ENCODE data around the gene KCNG2. TPM values are rescaled to one million over a fixed set of nuclear protein-coding genes. Genes with fewer than 3 reads are reported as not detected.

KCNG2 gene
- polyA plus RNA-seq, 1 donor from 2014 or later = not detected

DNA sequence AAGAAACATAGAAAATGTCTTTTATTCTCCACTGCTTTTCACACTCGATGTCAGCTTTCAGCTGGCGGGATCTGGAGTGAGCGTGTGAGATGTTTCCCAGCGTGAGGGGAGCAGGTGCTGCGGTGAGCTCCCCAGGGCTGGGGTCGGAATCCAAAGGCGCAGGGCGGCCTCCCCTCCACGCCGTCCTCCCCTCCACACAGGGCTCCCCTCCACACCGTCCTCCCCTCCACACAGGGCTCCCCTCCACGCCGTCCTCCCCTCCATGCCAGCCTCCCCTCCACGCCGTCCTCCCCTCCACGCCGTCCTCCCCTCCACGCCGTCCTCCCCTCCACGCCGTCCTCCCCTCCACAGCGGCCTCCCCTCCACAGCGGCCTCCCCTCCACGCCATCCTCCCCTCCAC, 26.9 kb upstream of the KCNG2 start (continued):
- no peak for TF ChIP-seq SMC3 (conservative IDR thresholded peaks at IDR 0.05; ENCODE audit: poor library complexity)

DNA sequence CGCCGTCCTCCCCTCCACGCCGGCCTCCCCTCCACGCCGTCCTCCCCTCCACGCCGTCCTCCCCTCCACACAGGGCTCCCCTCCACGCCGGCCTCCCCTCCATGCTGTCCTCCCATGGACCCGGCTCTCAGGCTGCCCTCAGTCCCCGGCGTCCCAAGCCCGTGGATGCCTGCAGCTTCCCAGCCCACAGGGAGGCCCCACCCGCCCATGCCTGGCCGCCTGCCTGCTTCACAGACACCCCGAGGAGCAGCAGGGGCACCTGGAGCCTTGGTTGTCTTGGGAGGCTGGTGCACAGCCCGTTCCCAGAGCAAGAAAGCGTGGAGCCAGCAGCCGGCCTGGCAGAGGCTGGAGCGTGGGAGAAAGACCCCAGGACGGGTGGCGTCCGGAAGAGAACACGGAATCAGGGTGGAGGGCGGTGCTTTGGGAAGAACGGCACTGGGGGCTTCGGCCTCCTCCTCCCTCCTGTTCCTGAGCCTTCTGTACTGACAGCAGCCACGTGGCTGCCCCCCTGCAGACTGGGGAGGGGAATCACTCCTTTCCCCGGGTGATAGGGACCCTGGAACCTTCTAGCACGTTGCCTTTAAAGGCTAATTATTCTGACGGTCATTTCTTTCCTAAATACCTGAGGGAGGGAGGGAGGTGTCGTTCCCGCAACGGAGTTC, 26.2 kb upstream of the KCNG2 start:
- H3K36me3 ChIP-seq (ENCODE audit: insufficient read depth, low read length) = no peaks in the 10 kb centered on the region
- H3K9ac ChIP-seq (ENCODE audit: low read length) = no peak overlapping the region
- no peaks in the 10 kb centered on the region for H3K9me2 ChIP-seq (ENCODE audit: insufficient read depth, low read length)
- H3K79me2 ChIP-seq (replicated peaks; ENCODE audit: insufficient read depth, low read length) = no peaks in the 10 kb centered on the region
- no peak overlapping the region for H3K27ac ChIP-seq (ENCODE audit: low read length)
- no peaks in the 10 kb centered on the region for H3K9me3 ChIP-seq (ENCODE audit: low read length)
- no peak for TF ChIP-seq MXI1 (conservative IDR thresholded peaks at IDR 0.05; ENCODE audit: poor library complexity, severe bottlenecking)
- H3K4me3 ChIP-seq (ENCODE audit: low read length) = no peak overlapping the region
- no peaks in the 10 kb centered on the region for H4K20me1 ChIP-seq (ENCODE audit: insufficient read depth)
- no peaks in the 10 kb centered on the region for H3F3A ChIP-seq (ENCODE audit: insufficient read depth, low read length, poor library complexity, severe bottlenecking)
- no peak overlapping the region for H3K4me2 ChIP-seq (ENCODE audit: low read length)
- H2AFZ ChIP-seq (ENCODE audit: low read depth, low read length) = no peak overlapping the region
- no peaks in the 10 kb centered on the region for H3K27me3 ChIP-seq (ENCODE audit: insufficient read depth, low read depth, low read length)

- no peak overlapping the region for H3K9ac ChIP-seq (ENCODE audit: low read length)
- no peaks in the 10 kb centered on the region for H3F3A ChIP-seq (ENCODE audit: insufficient read depth, low read length, poor library complexity, severe bottlenecking)
- no peaks in the 10 kb centered on the region for H4K20me1 ChIP-seq (ENCODE audit: insufficient read depth)
- no peaks in the 10 kb centered on the region for H3K36me3 ChIP-seq (ENCODE audit: insufficient read depth, low read length)
- no peaks in the 10 kb centered on the region for H3K9me2 ChIP-seq (ENCODE audit: insufficient read depth, low read length)
- no peak overlapping the region for H3K4me2 ChIP-seq (ENCODE audit: low read length)
- no peaks in the 10 kb centered on the region for H3K27me3 ChIP-seq (ENCODE audit: insufficient read depth, low read depth, low read length)
- TF ChIP-seq, protein P1, sequence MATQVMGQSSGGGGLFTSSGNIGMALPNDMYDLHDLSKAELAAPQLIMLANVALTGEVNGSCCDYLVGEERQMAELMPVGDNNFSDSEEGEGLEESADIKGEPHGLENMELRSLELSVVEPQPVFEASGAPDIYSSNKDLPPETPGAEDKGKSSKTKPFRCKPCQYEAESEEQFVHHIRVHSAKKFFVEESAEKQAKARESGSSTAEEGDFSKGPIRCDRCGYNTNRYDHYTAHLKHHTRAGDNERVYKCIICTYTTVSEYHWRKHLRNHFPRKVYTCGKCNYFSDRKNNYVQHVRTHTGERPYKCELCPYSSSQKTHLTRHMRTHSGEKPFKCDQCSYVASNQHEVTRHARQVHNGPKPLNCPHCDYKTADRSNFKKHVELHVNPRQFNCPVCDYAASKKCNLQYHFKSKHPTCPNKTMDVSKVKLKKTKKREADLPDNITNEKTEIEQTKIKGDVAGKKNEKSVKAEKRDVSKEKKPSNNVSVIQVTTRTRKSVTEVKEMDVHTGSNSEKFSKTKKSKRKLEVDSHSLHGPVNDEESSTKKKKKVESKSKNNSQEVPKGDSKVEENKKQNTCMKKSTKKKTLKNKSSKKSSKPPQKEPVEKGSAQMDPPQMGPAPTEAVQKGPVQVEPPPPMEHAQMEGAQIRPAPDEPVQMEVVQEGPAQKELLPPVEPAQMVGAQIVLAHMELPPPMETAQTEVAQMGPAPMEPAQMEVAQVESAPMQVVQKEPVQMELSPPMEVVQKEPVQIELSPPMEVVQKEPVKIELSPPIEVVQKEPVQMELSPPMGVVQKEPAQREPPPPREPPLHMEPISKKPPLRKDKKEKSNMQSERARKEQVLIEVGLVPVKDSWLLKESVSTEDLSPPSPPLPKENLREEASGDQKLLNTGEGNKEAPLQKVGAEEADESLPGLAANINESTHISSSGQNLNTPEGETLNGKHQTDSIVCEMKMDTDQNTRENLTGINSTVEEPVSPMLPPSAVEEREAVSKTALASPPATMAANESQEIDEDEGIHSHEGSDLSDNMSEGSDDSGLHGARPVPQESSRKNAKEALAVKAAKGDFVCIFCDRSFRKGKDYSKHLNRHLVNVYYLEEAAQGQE (IDR thresholded peaks at IDR 0.05; ENCODE audit: borderline replicate concordance) = no peak
- TF ChIP-seq TAF1 (IDR thresholded peaks at IDR 0.05; ENCODE audit: low read depth) = no peak
- TF ChIP-seq SMC3 (conservative IDR thresholded peaks at IDR 0.05; ENCODE audit: poor library complexity) = no peak
- no peak for TF ChIP-seq CTCF (IDR thresholded peaks at IDR 0.05; ENCODE audit: poor library complexity, severe bottlenecking)
- no peak for TF ChIP-seq POLR2AphosphoS5 (IDR thresholded peaks at IDR 0.05)
- TF ChIP-seq EZH2 (IDR thresholded peaks at IDR 0.05; ENCODE audit: borderline replicate concordance, insufficient read depth, low read length, poor library complexity, severe bottlenecking) = no peak
- H3K79me2 ChIP-seq (replicated peaks; ENCODE audit: insufficient read depth, low read length) = no peaks in the 10 kb centered on the region
- no peak overlapping the region for H2AFZ ChIP-seq (ENCODE audit: low read depth, low read length)
- no peak overlapping the region for H3K4me3 ChIP-seq (ENCODE audit: low read length)
- H3K9me3 ChIP-seq (ENCODE audit: low read length) = no peaks in the 10 kb centered on the region
- no peak overlapping the region for H3K27ac ChIP-seq (ENCODE audit: low read length)
Observed at GRCh38 chr18:79772108-79772864, 25.5 kb upstream of the KCNG2 start.
